WTC11 (cell line): ENCODE data around the gene DOK7.

ENCODE experiments used
- AFF4 ChIP-seq: sonication (generic); formaldehyde crosslinking; IDR thresholded peaks from 2 replicates; pipeline ENCODE4 v1.8.1; 2023; ENCODE audit warnings: mild to moderate bottlenecking, missing genetic modification reagents, borderline replicate concordance
- CTCF ChIP-seq: fragments of 200-600 bp; IDR thresholded peaks from 2 replicates; pipeline ENCODE4 v1.8.0; 2022; ENCODE audit warnings: antibody characterized with exemption
- E2F4 ChIP-seq: sonication (generic); formaldehyde crosslinking; IDR thresholded peaks from 2 replicates; pipeline ENCODE4 v1.8.1; 2022; ENCODE audit warnings: low read depth, mild to moderate bottlenecking, moderate library complexity, missing genetic modification reagents, borderline replicate concordance
- FOXJ3 ChIP-seq: sonication (generic); formaldehyde crosslinking; IDR thresholded peaks from 2 replicates; pipeline ENCODE4 v1.9.0; 2021; ENCODE audit warnings: missing genetic modification reagents, mild to moderate bottlenecking, borderline replicate concordance
- NFE2L1 ChIP-seq: sonication (generic); formaldehyde crosslinking; IDR thresholded peaks from 2 replicates; pipeline ENCODE4 v1.8.1; 2023; ENCODE audit warnings: missing genetic modification reagents
- PREB ChIP-seq: sonication (generic); formaldehyde crosslinking; IDR thresholded peaks from 2 replicates; pipeline ENCODE4 v1.8.1; 2022; ENCODE audit warnings: mild to moderate bottlenecking, missing genetic modification reagents, moderate library complexity, borderline replicate concordance
- STAT6 ChIP-seq: sonication (generic); formaldehyde crosslinking; conservative IDR thresholded peaks from 2 replicates; pipeline ENCODE4 v1.8.1; 2023; ENCODE audit warnings: mild to moderate bottlenecking, low read depth, missing genetic modification reagents, moderate library complexity
- TEAD4 ChIP-seq: sonication (generic); formaldehyde crosslinking; IDR thresholded peaks from 2 replicates; pipeline ENCODE4 v1.8.0; 2022; ENCODE audit warnings: mild to moderate bottlenecking, missing genetic modification reagents
- USF2 ChIP-seq: sonication (generic); formaldehyde crosslinking; IDR thresholded peaks from 2 replicates; pipeline ENCODE4 v1.8.1; 2023; ENCODE audit warnings: mild to moderate bottlenecking, missing genetic modification reagents, moderate library complexity
- ZNF121 ChIP-seq: sonication (generic); formaldehyde crosslinking; IDR thresholded peaks from 2 replicates; pipeline ENCODE4 v1.8.0; 2023; ENCODE audit warnings: missing genetic modification reagents
- ZNF263 ChIP-seq: sonication (generic); formaldehyde crosslinking; IDR thresholded peaks from 2 replicates; pipeline ENCODE4 v1.8.1; 2022; ENCODE audit warnings: low read depth, mild to moderate bottlenecking, moderate library complexity, missing genetic modification reagents

- TF ChIP-seq PREB (CRISPR knock-in tag) (no peak), CTCF (no peak), STAT6 (CRISPR knock-in tag) (no peak), FOXJ3 (no peak), ZNF121 (CRISPR knock-in tag) (no peak), E2F4 (CRISPR knock-in tag) (no peak), AFF4 (no peak), ZNF263 (CRISPR knock-in tag) (no peak), USF2 (CRISPR knock-in tag) (no peak), NFE2L1 (CRISPR knock-in tag) (no peak), TEAD4 (CRISPR knock-in tag) (no peak)
Observed at GRCh38 chr4:3505231-3505630, 42.1 kb downstream of the DOK7 start.
